ENCODE data around the gene EPHA3.

The EPHA3 gene

DNA sequence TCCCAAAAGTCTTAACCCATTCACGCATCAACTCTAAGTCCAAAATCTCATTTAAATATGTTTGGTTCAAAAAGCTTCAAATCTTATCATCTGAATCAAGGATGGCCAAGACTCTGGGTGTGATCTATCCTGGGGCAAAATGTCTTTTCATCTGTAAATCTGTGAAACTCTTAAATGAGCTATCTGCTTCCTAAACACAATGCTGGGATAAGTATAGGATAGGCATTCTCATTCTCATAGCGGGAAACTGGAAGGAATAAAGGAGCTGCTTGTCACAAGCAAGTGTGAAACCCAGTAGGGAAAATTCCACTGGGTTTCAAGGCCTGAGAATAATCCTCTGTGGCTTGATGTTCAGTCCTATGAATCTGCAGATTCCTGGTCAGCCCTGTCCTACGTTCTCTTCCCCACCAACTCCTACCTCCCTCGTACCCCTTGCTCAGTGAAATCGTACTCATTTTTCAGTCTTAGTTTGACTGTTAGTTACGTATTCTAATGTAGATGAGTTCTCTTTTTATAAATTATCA lies 156.7 kb downstream of the EPHA3 start:
- Histone ChIP-seq H3K27ac (replicated peaks) (no peak overlapping the region), H3K4me3 (replicated peaks; ENCODE audit: insufficient read depth, low read length) (no peak overlapping the region), H3K27me3 (ENCODE audit: insufficient read depth, poor library complexity, severe bottlenecking) (no peaks in the 10 kb centered on the region)
- DNase-seq (ENCODE audit: low read depth in 1 of 2, low spot score in 1 of 2): no peak
- no peak for TF ChIP-seq SPI1 (IDR thresholded peaks at IDR 0.05; ENCODE audit: borderline replicate concordance, low read depth)
- no peak for TF ChIP-seq POLR2AphosphoS5 (IDR thresholded peaks at IDR 0.05; ENCODE audit: low read depth)
- no peak for TF ChIP-seq GABPA (IDR thresholded peaks at IDR 0.05; ENCODE audit: low read depth)
- TF ChIP-seq, protein P1, sequence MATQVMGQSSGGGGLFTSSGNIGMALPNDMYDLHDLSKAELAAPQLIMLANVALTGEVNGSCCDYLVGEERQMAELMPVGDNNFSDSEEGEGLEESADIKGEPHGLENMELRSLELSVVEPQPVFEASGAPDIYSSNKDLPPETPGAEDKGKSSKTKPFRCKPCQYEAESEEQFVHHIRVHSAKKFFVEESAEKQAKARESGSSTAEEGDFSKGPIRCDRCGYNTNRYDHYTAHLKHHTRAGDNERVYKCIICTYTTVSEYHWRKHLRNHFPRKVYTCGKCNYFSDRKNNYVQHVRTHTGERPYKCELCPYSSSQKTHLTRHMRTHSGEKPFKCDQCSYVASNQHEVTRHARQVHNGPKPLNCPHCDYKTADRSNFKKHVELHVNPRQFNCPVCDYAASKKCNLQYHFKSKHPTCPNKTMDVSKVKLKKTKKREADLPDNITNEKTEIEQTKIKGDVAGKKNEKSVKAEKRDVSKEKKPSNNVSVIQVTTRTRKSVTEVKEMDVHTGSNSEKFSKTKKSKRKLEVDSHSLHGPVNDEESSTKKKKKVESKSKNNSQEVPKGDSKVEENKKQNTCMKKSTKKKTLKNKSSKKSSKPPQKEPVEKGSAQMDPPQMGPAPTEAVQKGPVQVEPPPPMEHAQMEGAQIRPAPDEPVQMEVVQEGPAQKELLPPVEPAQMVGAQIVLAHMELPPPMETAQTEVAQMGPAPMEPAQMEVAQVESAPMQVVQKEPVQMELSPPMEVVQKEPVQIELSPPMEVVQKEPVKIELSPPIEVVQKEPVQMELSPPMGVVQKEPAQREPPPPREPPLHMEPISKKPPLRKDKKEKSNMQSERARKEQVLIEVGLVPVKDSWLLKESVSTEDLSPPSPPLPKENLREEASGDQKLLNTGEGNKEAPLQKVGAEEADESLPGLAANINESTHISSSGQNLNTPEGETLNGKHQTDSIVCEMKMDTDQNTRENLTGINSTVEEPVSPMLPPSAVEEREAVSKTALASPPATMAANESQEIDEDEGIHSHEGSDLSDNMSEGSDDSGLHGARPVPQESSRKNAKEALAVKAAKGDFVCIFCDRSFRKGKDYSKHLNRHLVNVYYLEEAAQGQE (IDR thresholded peaks at IDR 0.05; ENCODE audit: insufficient replicate concordance, low read depth): no peak
- TF ChIP-seq, protein P2, sequence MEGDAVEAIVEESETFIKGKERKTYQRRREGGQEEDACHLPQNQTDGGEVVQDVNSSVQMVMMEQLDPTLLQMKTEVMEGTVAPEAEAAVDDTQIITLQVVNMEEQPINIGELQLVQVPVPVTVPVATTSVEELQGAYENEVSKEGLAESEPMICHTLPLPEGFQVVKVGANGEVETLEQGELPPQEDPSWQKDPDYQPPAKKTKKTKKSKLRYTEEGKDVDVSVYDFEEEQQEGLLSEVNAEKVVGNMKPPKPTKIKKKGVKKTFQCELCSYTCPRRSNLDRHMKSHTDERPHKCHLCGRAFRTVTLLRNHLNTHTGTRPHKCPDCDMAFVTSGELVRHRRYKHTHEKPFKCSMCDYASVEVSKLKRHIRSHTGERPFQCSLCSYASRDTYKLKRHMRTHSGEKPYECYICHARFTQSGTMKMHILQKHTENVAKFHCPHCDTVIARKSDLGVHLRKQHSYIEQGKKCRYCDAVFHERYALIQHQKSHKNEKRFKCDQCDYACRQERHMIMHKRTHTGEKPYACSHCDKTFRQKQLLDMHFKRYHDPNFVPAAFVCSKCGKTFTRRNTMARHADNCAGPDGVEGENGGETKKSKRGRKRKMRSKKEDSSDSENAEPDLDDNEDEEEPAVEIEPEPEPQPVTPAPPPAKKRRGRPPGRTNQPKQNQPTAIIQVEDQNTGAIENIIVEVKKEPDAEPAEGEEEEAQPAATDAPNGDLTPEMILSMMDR (IDR thresholded peaks at IDR 0.05; ENCODE audit: insufficient read depth, low read length): no peak

DNA sequence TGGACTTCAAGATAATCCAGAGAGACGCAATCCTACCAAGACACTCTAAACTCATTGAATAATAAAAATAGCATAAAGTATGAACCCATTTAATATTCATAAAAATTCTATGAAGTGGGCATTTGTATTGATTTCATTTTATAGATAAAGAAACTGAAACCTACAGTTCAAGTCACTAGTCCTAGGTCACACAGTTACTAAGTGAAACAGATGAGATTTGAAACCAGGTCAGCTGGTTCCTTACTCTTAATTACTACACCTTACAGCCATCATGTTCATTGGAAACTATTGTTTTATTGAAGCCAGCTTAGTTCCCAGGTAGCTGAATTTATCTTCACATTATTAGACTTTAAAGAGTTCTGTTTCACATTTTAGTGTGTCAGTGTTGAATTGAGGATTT lies 158.7 kb downstream of the EPHA3 start:
- no peak for TF ChIP-seq SPI1 (IDR thresholded peaks at IDR 0.05; ENCODE audit: borderline replicate concordance, low read depth)
- TF ChIP-seq, protein P1 (IDR thresholded peaks at IDR 0.05; ENCODE audit: insufficient replicate concordance, low read depth): no peak
- no peak for TF ChIP-seq POLR2AphosphoS5 (IDR thresholded peaks at IDR 0.05; ENCODE audit: low read depth)
- no peak for TF ChIP-seq GABPA (IDR thresholded peaks at IDR 0.05; ENCODE audit: low read depth)
- TF ChIP-seq, protein P2 (IDR thresholded peaks at IDR 0.05; ENCODE audit: insufficient read depth, low read length): no peak
- Histone ChIP-seq H3K27ac (replicated peaks) (no peak overlapping the region), H3K27me3 (ENCODE audit: insufficient read depth, poor library complexity, severe bottlenecking) (no peaks in the 10 kb centered on the region), H3K4me3 (replicated peaks; ENCODE audit: insufficient read depth, low read length) (no peak overlapping the region)
- no peak for DNase-seq (ENCODE audit: low read depth in 1 of 2, low spot score in 1 of 2)

DNA sequence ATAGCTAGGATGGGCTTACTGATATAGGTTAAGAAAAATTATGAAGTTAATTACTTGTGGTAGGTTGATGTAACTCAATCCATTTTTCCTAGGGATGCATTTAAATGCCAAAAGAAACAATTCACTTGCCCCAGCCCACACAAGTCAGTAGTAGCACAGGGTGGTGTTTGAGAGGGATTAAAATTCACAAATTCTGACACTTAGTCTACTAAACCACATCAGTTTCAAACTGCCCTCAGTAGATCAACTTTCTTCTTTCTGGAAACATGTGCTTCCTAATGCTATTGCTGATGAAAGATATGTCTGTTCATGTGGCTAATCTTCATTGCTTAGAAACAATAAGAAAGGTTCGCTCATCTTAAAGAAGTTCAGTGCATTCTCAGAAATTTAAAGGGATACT lies 160.6 kb downstream of the EPHA3 start:
- no peaks in the 10 kb centered on the region for H3K27me3 ChIP-seq (ENCODE audit: insufficient read depth, poor library complexity, severe bottlenecking)
- H3K27ac ChIP-seq (replicated peaks): no peak overlapping the region
- TF ChIP-seq SPI1 (IDR thresholded peaks at IDR 0.05; ENCODE audit: borderline replicate concordance, low read depth): no peak
- TF ChIP-seq, protein P1 (IDR thresholded peaks at IDR 0.05; ENCODE audit: insufficient replicate concordance, low read depth): no peak
- no peak for TF ChIP-seq GABPA (IDR thresholded peaks at IDR 0.05; ENCODE audit: low read depth)
- no peak for TF ChIP-seq POLR2AphosphoS5 (IDR thresholded peaks at IDR 0.05; ENCODE audit: low read depth)
- TF ChIP-seq, protein P2 (IDR thresholded peaks at IDR 0.05; ENCODE audit: insufficient read depth, low read length): no peak
- no peak overlapping the region for H3K4me3 ChIP-seq (replicated peaks; ENCODE audit: insufficient read depth, low read length)
- DNase-seq (ENCODE audit: low read depth in 1 of 2, low spot score in 1 of 2): no peak

Data from HL-60 (cell line).